Aorta (tissue), 4 donors: ENCODE measurements around the gene PDZD7. TPM values are rescaled to one million over a fixed set of nuclear protein-coding genes. Genes with fewer than 3 reads are reported as not detected.

Source experiments
- microRNA-seq, 2 donors: library from miRNA; unstranded; fragments of <30 nt; microRNA quantifications; one replicate each; pipeline ENCODE4 v1.2.0, GENCODE V29; 2020
- polyA plus RNA-seq, 2 donors: library from polyadenylated mRNA; stranded (reverse); fragments of 200-250 nt; gene quantifications; one replicate each; pipeline ENCODE4 v1.2.3, GENCODE V29; 2013
- total RNA-seq, 2 donors: library from RNA; stranded (reverse); fragmentation: NEBNext Ultra II Directional; extraction: Animal tissue kit (Norgen Biotek cat#: 25700); gene quantifications; one replicate each; pipeline ENCODE4 v1.2.1, GENCODE V29; 2021
- donor health status: healthy with polysubstance abuse.
- donor health status: Bipolar disorder and iron deficiency.
- donor health status: DM: no; HTN: no; CAD: no.
- donor health status: DM: yes; HTN: yes; CAD: no.

PDZD7 gene
- total and polyA plus RNA-seq, 4 donors: 0.97 to 3.9 (median 1.3) TPM

Small RNA genes lying within 50 kb of the gene (microRNA-seq; reads per million reads assigned to microRNA genes)
- 0 reads per million in 2 donors for gene MIR608

Other genes starting within 250 kb of the PDZD7 start
- 10 to 100 TPM; 20.3 to 38.3 TPM for gene SLF2, start 118.2 kb downstream of the PDZD7 start, total RNA-seq
- gene SLF2, start 118.2 kb downstream of the PDZD7 start, polyA plus RNA-seq: 10 to 100 TPM in 1 of 2 donors, 1 to 10 TPM in 1; 5.6 to 13.2 TPM
- 1 to 10 TPM; 1.5 to 4.2 TPM for gene SEMA4G, start 61.6 kb downstream of the PDZD7 start, total RNA-seq
- 1 to 10 TPM; 2.1 to 7.5 TPM for gene SEMA4G, start 61.6 kb downstream of the PDZD7 start, polyA plus RNA-seq
- 10 to 100 TPM; 38.9 to 59.8 TPM for gene MRPL43, start 43.6 kb downstream of the PDZD7 start, total RNA-seq
- 100 to 1,000 TPM in 1 of 2 donors, 10 to 100 TPM in 1; 69.4 to 104 TPM for gene MRPL43, start 43.6 kb downstream of the PDZD7 start, polyA plus RNA-seq
- 1 to 10 TPM; 4.6 to 5.7 TPM for gene TWNK, start 43.6 kb downstream of the PDZD7 start, total RNA-seq
- 1 to 10 TPM; 3.0 to 4.5 TPM for gene TWNK, start 43.6 kb downstream of the PDZD7 start, polyA plus RNA-seq
- 10 to 100 TPM; 94.0 to 95.3 TPM for gene LZTS2, start 31.3 kb downstream of the PDZD7 start, total RNA-seq
- gene LZTS2, start 31.3 kb downstream of the PDZD7 start, polyA plus RNA-seq: 100 to 1,000 TPM in 1 of 2 donors, 10 to 100 TPM in 1; 38.3 to 108 TPM
- 100 to 1,000 TPM in 1 of 2 donors, 10 to 100 TPM in 1; 91.5 to 113 TPM for gene SFXN3, start 105 bp upstream of the PDZD7 start, total RNA-seq
- gene SFXN3, start 105 bp upstream of the PDZD7 start, polyA plus RNA-seq: 10 to 100 TPM; 42.6 to 97.1 TPM
- gene KAZALD1, start 30.9 kb upstream of the PDZD7 start, total RNA-seq: 10 to 100 TPM; 12.4 to 17.6 TPM
- gene KAZALD1, start 30.9 kb upstream of the PDZD7 start, polyA plus RNA-seq: 10 to 100 TPM; 12.9 to 20.7 TPM
- not detected for gene TLX1, start 100.2 kb upstream of the PDZD7 start, total RNA-seq
- under 1 TPM in 1 of 2 donors, not detected in 1; 0.13 TPM for gene TLX1, start 100.2 kb upstream of the PDZD7 start, polyA plus RNA-seq
- gene LBX1, start 198.3 kb upstream of the PDZD7 start, total RNA-seq: not detected
- gene LBX1, start 198.3 kb upstream of the PDZD7 start, polyA plus RNA-seq: not detected